Endothelial cell of umbilical vein (primary cell): ENCODE measurements around the gene PIM2. TPM values are rescaled to one million over a fixed set of nuclear protein-coding genes. Genes with fewer than 3 reads are reported as not detected.

Experiments
- Bru-seq: library from RNA; stranded (reverse); fragments of 400-500 nt; gene quantifications from one replicate; lab custom pipeline; 2021; lab: Mats Ljungman, UMichigan
- BruChase-seq, 2 experiments: library from RNA; stranded (reverse); fragments of 400-500 nt; gene quantifications; one replicate each; lab custom pipeline; 2021; lab: Mats Ljungman, UMichigan
- BruUV-seq: library from RNA; stranded (reverse); fragments of 400-500 nt; replicated peaks from 2 replicates; lab custom pipeline; 2021; lab: Mats Ljungman, UMichigan
- CTCF ChIA-PET: fragments of 300-600, 350-600 bp; sonication (Branson Sonifier 250); formaldehyde crosslinking; loops from one replicate; lab custom pipeline; 2021; ENCODE audit warnings: antibody characterized with exemption, inconsistent platforms; lab: Charles Lee
- POLR2A ChIA-PET: fragments of 300-600, 350-600 bp; sonication (Branson Sonifier 250); formaldehyde crosslinking; loops from one replicate; lab custom pipeline; 2021; ENCODE audit warnings: antibody characterized with exemption, inconsistent platforms; lab: Charles Lee
- DNase-seq: peaks from one replicate; pipeline ENCODE4 v3.0.0-alpha.2; 2011; ENCODE audit warnings: low read depth, low spot score
- FAIRE-seq: peaks from 2 replicates; lab custom pipeline; 2011; peaks lifted over from hg19 to GRCh38; lab: Jason Lieb, UNC
- H2AFZ ChIP-seq: 2 replicates; pipeline ENCODE4 v1.6.0; 2012; ENCODE audit warnings: low read depth, low read length, control low read depth, inconsistent platforms
- H3K27ac ChIP-seq: 2 replicates; pipeline ENCODE4 v1.5.1; 2011; ENCODE audit warnings: low read depth, mild to moderate bottlenecking, control low read depth, low read length, moderate library complexity; ENCODE audit not compliant: insufficient read depth
- H3K27me3 ChIP-seq, 2 experiments: 2 replicates each; pipeline versions ENCODE4 v1.6.0 to v1.6.1; 2011; ENCODE audit warnings: low read length in 2 of 2, mixed read lengths in 1 of 2; ENCODE audit not compliant: control insufficient read depth in 2 of 2, insufficient read depth in 2 of 2
- H3K36me3 ChIP-seq, 2 experiments: 2 replicates in 1 of 2; 3 replicates in 1 of 2; pipeline ENCODE4 v1.5.1; 2011; ENCODE audit warnings: low read length in 2 of 2, mild to moderate bottlenecking in 1 of 2, moderate library complexity in 1 of 2; ENCODE audit not compliant: control insufficient read depth in 2 of 2, insufficient read depth in 2 of 2; ENCODE audit errors: extremely low read depth in 1 of 2
- H3K4me1 ChIP-seq: 3 replicates; pipeline ENCODE4 v1.5.1; 2011; ENCODE audit warnings: mild to moderate bottlenecking, low read length; ENCODE audit not compliant: control insufficient read depth, insufficient read depth; ENCODE audit errors: extremely low read depth
- H3K4me2 ChIP-seq: 2 replicates; pipeline ENCODE4 v1.6.1; 2011; ENCODE audit warnings: low read length, control low read depth, mixed read lengths; ENCODE audit not compliant: insufficient read depth
- H3K4me3 ChIP-seq, 3 experiments: fragments of 200-600 bp in 1 of 3; sonication (generic), shearing (Covaris generic) in 1 of 3; replicated peaks in 1 of 3; 2 replicates each; pipeline ENCODE4 v1.5.1; 2011 to 2016; ENCODE audit warnings: control low read depth in 3 of 3, low read length in 3 of 3, mild to moderate bottlenecking in 2 of 3, inconsistent platforms in 1 of 3, low read depth in 1 of 3, moderate library complexity in 1 of 3; ENCODE audit not compliant: insufficient read depth in 1 of 3
- H3K79me2 ChIP-seq: 2 replicates; pipeline ENCODE4 v1.6.0; 2012; ENCODE audit warnings: low read length, inconsistent platforms; ENCODE audit not compliant: control insufficient read depth, insufficient read depth
- H3K9ac ChIP-seq: replicated peaks from 2 replicates; pipeline ENCODE3; 2011; ENCODE audit warnings: low read length, control low read depth; ENCODE audit not compliant: insufficient read depth; ENCODE audit errors: extremely low read depth
- H3K9me1 ChIP-seq: replicated peaks from 3 replicates; pipeline ENCODE4 v1.6.0; 2011; ENCODE audit warnings: mild to moderate bottlenecking, low read length; ENCODE audit not compliant: control insufficient read depth, insufficient read depth; ENCODE audit errors: extremely low read depth
- H3K9me3 ChIP-seq: replicated peaks from 2 replicates; pipeline ENCODE4 v1.5.1; 2012; ENCODE audit warnings: low read length, inconsistent platforms; ENCODE audit not compliant: control insufficient read depth, insufficient read depth
- H4K20me1 ChIP-seq: replicated peaks from 2 replicates; pipeline ENCODE3; 2011; ENCODE audit warnings: mild to moderate bottlenecking, low read length; ENCODE audit not compliant: control insufficient read depth, insufficient read depth; ENCODE audit errors: extremely low read depth
- EZH2 ChIP-seq: IDR thresholded peaks from 2 replicates; pipeline ENCODE4 v1.6.1; 2012; ENCODE audit warnings: borderline replicate concordance, low read depth, mild to moderate bottlenecking, moderate library complexity, low read length, inconsistent platforms; ENCODE audit not compliant: severe bottlenecking
- FOS ChIP-seq: IDR thresholded peaks from 2 replicates; pipeline ENCODE4 v1.6.1; 2011; ENCODE audit warnings: mild to moderate bottlenecking, low read length, moderate library complexity, borderline replicate concordance; ENCODE audit not compliant: insufficient read depth
- JUN ChIP-seq: IDR thresholded peaks from 2 replicates; pipeline ENCODE4 v1.6.1; 2011; ENCODE audit warnings: borderline replicate concordance, low read depth; ENCODE audit not compliant: insufficient read length, insufficient read depth
- MYC ChIP-seq: IDR thresholded peaks from one replicate; pipeline ENCODE4 v1.6.1; 2011; ENCODE audit warnings: mild to moderate bottlenecking, low read depth, low read length
- POLR2A ChIP-seq: IDR thresholded peaks from 2 replicates; pipeline ENCODE4 v1.6.1; 2012; ENCODE audit warnings: low read depth, mild to moderate bottlenecking, control low read depth, low read length
- POLR2AphosphoS5 ChIP-seq: IDR thresholded peaks from 2 replicates; pipeline ENCODE4 v1.6.1; 2012; ENCODE audit warnings: low read depth, mild to moderate bottlenecking, control low read depth, low read length, moderate library complexity; ENCODE audit not compliant: insufficient read depth
- dilution Hi-C: fragments of 300-500 bp; cut with MboI; formaldehyde crosslinking; loops from one replicate; pipeline ENCODE4 v1.15.0; 2019; ENCODE audit warnings: low sequenced_read_pairs; ENCODE audit not compliant: extremely low pct_ligation_motif_present
- intact Hi-C: fragments of 100-400 bp; cut with micrococcal nuclease; formaldehyde crosslinking; loops from one replicate; pipeline ENCODE4 v1.10.0; 2022
- long read RNA-seq: library from polyadenylated mRNA; stranded (forward); transcript quantifications from one replicate; pipeline ENCODE4 v2.0.0, GENCODE V29; 2021
- polyA minus RNA-seq, 3 experiments: library from RNA; depleted of rRNA, polyadenylated mRNA; stranded (reverse); fragments of >200 nt; gene quantifications; 1 replicate in 1 of 3; 2 replicates in 2 of 3; pipeline ENCODE4 v1.2.3, GENCODE V29; 2011
- polyA plus RNA-seq, 4 experiments: library from polyadenylated mRNA; depleted of rRNA in 3 of 4; stranded (reverse) in 3 of 4; unstranded in 1 of 4; fragments of >200 nt; gene quantifications; 2 replicates each; pipeline versions ENCODE4 v1.2.1 to v1.2.3, GENCODE V29; 2011 to 2012; ENCODE audit warnings: missing spikeins in 1 of 4
- total RNA-seq: library from RNA; stranded (reverse); gene quantifications from 2 replicates; pipeline ENCODE4 v1.2.3, GENCODE V29; 2021
- TF ChIP-seq, protein P1 (sequence below): IDR thresholded peaks from 2 replicates; pipeline ENCODE4 v1.6.1; 2011; ENCODE audit not compliant: insufficient read depth, insufficient read length
- TF ChIP-seq, protein P2 (sequence below), 2 donors: IDR thresholded peaks; 1 replicate in 1 of 2; 2 replicates in 1 of 2; pipeline ENCODE4 v1.5.1; 2011; ENCODE audit warnings: low read length in 2 of 2, mild to moderate bottlenecking in 2 of 2, moderate library complexity in 2 of 2, control low read depth in 1 of 2, inconsistent platforms in 1 of 2, low read depth in 1 of 2; ENCODE audit not compliant: insufficient read depth in 1 of 2; ENCODE audit errors: extremely low read depth in 1 of 2

PIM2 gene
- total RNA-seq (5.5 and 7.4 TPM in 2 replicates), polyA plus RNA-seq (7.4 and 7.5 TPM in 2 replicates), polyA minus RNA-seq (9.7 and 11.9 TPM in 2 replicates), Bru-seq, nascent RNA (percentile 46 among the genes with signal in this experiment), BruChase-seq, experiment 1, labeled RNA remaining after a 6-hour chase (percentile 54 among the genes with signal in this experiment), BruChase-seq, experiment 2, labeled RNA remaining after a 2-hour chase (percentile 53 among the genes with signal in this experiment)
- polyA plus RNA-seq (2011; cell fraction: cytosol; rRNA removed), result 4.5 TPM in 2 replicates
- polyA plus RNA-seq (2011; cell fraction: nucleus; rRNA removed), result 8.7 and 9.7 TPM in 2 replicates
- 4.6 and 5.1 TPM in 2 replicates for polyA plus RNA-seq (2012)
- polyA minus RNA-seq (2011; cell fraction: cytosol; rRNA and poly(A)+ RNA removed), result 9.1 TPM
- 5.0 and 5.1 TPM in 2 replicates for polyA minus RNA-seq (2011; cell fraction: nucleus; rRNA and poly(A)+ RNA removed)
- long read RNA-seq, transcript PIM2-201 (6 exons, 2,075 nt), result major isoform, 8 of 10 reads
- long read RNA-seq, partial matches to known transcripts, result 0 of 10 reads
- long read RNA-seq, other reads (novel, unspliced or antisense), result 2 of 10 reads

DNA sequence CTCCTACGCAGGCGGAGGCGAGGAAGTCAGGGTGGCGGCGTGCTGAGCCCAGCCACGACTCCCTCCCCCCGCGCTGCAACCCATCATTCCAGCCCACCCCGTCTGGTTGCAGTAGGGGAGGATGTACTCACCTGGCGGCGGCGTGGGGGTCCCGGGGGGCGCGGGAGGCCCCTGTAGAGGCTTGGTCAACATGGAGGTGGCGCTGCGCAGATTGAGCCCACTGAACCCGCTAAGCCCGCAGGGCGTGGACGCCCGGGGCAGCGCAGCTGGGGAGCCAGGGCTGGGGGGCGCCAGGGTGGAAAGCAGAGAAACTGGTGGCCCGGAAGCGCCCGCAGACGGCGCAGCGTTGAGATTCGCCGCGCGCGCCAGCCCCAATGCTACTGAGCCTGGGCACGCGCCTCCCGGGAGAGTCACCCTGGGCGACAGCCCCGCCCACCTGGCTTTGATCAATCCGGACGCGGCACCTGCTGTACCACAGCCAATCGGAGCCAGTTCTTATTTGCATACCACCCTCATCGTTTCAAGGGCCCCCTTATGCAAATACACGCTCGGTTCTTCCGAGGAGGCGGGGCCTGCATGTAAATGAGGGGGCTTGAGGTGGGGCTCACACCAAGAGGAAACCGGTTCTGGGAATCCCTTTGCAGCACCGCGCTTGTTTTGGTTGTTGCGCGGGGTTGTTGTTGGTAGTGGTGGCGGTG lies at the start of gene PIM2:
Gene PIM2, minus strand, starts transcription at position 382 of the 698 bp plus-strand sequence. Its CDS starts 190 bp downstream, at position 192.
- H3K27ac ChIP-seq, result peak within 1 kb of the TSS; percentile 31
- peak within 1 kb of the TSS; percentile 46 for H3K4me2 ChIP-seq
- no peaks in the 10 kb centered on the region for H3K9me3 ChIP-seq
- peaks cover 0 to 4% of the 10 kb centered on the region in 2 experiments for H3K36me3 ChIP-seq
- dilution Hi-C loops, result no loop called here
- BruUV-seq, result no TSS peak
- FAIRE-seq (peak; percentile 97), DNase-seq (peak; percentile 89)
- CTCF ChIA-PET, result interaction anchor here (1.0 kb wide), 1 partner anchor 27 kb away, joined by 3 read pairs; no protein-coding TSS in a partner anchor
- peaks cover 2% of the 10 kb centered on the region for H3K4me1 ChIP-seq
- H4K20me1 ChIP-seq, result no peaks in the 10 kb centered on the region
- POLR2A ChIA-PET, result no interaction called here
- peaks cover 2% of the 10 kb centered on the region for H3K79me2 ChIP-seq
- intact Hi-C loops, result loop anchor here (1.0 kb wide), 1 partner anchor 40 kb away; no protein-coding TSS in a partner anchor
- no peak within 1 kb of the TSS for H3K9ac ChIP-seq
- TF ChIP-seq JUN (no peak), EZH2 (no peak), MYC (no peak), POLR2A (peak; percentile 81), POLR2AphosphoS5 (peak; percentile 83), FOS (no peak)
- TF ChIP-seq, protein P1, sequence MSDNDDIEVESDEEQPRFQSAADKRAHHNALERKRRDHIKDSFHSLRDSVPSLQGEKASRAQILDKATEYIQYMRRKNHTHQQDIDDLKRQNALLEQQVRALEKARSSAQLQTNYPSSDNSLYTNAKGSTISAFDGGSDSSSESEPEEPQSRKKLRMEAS, result no peak
- TF ChIP-seq, protein P2, sequence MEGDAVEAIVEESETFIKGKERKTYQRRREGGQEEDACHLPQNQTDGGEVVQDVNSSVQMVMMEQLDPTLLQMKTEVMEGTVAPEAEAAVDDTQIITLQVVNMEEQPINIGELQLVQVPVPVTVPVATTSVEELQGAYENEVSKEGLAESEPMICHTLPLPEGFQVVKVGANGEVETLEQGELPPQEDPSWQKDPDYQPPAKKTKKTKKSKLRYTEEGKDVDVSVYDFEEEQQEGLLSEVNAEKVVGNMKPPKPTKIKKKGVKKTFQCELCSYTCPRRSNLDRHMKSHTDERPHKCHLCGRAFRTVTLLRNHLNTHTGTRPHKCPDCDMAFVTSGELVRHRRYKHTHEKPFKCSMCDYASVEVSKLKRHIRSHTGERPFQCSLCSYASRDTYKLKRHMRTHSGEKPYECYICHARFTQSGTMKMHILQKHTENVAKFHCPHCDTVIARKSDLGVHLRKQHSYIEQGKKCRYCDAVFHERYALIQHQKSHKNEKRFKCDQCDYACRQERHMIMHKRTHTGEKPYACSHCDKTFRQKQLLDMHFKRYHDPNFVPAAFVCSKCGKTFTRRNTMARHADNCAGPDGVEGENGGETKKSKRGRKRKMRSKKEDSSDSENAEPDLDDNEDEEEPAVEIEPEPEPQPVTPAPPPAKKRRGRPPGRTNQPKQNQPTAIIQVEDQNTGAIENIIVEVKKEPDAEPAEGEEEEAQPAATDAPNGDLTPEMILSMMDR (IDR thresholded peaks at IDR 0.05; ENCODE audit: extremely low read depth in 1 of 2, insufficient read depth in 1 of 2, low read depth in 1 of 2, low read length in 2 of 2), result no peak
- H2AFZ ChIP-seq, result peak within 1 kb of the TSS; percentile 27
- no peaks in the 10 kb centered on the region for H3K27me3 ChIP-seq
- H3K9me1 ChIP-seq, result no peaks in the 10 kb centered on the region
- peak within 1 kb of the TSS; percentile 50 to 63 (median 61) for H3K4me3 ChIP-seq
